Nephron progenitor cell (in vitro differentiated cells): ENCODE results near the gene ERLIN1.

Source experiments
- DNase-seq: peaks from one replicate; pipeline ENCODE4 v3.0.0; 2021
- H3K27ac Mint-ChIP-seq: 2 replicates; pipeline ENCODE4 v1.8.0; 2021; ENCODE audit warnings: mild to moderate bottlenecking, moderate library complexity, mixed read lengths
- H3K27me3 Mint-ChIP-seq: 2 replicates; pipeline ENCODE4 v1.8.0; 2021; ENCODE audit warnings: mild to moderate bottlenecking, low read depth, mixed read lengths; ENCODE audit not compliant: poor library complexity
- H3K36me3 Mint-ChIP-seq: 2 replicates; pipeline ENCODE4 v1.8.0; 2021; ENCODE audit warnings: low read depth, mixed read lengths
- H3K4me1 Mint-ChIP-seq: 2 replicates; pipeline ENCODE4 v1.8.0; 2021; ENCODE audit warnings: mixed read lengths
- H3K4me3 Mint-ChIP-seq: 2 replicates; pipeline ENCODE4 v1.8.0; 2021; ENCODE audit warnings: mild to moderate bottlenecking, moderate library complexity, mixed read lengths
- H3K9me3 Mint-ChIP-seq: 2 replicates; pipeline ENCODE4 v1.8.0; 2021; ENCODE audit warnings: mild to moderate bottlenecking, moderate library complexity, mixed read lengths
- TF ChIP-seq, protein P1 (sequence below): fragments of 200-600 bp; sonication (generic); IDR thresholded peaks from 2 replicates; pipeline ENCODE4 v1.5.0; 2021; ENCODE audit warnings: antibody characterized with exemption

Gene ERLIN1

DNA sequence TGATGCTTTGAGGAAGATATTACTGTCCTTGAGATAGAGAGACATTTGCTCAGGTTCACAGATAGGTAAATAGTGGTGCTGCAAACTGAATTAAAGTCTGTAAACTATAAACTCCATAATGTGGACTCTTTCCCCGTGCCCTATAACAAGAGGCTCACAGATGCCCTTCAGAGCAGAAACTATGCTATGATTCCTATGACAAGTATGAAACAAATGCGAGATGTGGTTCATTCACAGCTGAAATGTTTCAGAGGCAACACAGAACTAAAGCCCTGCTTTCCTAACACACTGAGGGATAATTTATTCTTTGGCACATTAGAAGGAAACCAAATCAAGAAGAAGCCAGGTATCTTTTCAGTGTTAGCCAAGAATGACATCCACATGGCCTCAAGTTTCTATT lies 30.2 kb upstream of the ERLIN1 start:
- TF ChIP-seq, protein P1, sequence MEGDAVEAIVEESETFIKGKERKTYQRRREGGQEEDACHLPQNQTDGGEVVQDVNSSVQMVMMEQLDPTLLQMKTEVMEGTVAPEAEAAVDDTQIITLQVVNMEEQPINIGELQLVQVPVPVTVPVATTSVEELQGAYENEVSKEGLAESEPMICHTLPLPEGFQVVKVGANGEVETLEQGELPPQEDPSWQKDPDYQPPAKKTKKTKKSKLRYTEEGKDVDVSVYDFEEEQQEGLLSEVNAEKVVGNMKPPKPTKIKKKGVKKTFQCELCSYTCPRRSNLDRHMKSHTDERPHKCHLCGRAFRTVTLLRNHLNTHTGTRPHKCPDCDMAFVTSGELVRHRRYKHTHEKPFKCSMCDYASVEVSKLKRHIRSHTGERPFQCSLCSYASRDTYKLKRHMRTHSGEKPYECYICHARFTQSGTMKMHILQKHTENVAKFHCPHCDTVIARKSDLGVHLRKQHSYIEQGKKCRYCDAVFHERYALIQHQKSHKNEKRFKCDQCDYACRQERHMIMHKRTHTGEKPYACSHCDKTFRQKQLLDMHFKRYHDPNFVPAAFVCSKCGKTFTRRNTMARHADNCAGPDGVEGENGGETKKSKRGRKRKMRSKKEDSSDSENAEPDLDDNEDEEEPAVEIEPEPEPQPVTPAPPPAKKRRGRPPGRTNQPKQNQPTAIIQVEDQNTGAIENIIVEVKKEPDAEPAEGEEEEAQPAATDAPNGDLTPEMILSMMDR: no peak
- H3K27ac Mint-ChIP-seq: no peak overlapping the region
- no peaks in the 10 kb centered on the region for H3K9me3 Mint-ChIP-seq
- no peaks in the 10 kb centered on the region for H3K27me3 Mint-ChIP-seq
- peaks cover 66% of the 10 kb centered on the region for H3K36me3 Mint-ChIP-seq
- no peak overlapping the region for H3K4me3 Mint-ChIP-seq
- no peak for DNase-seq
- no peaks in the 10 kb centered on the region for H3K4me1 Mint-ChIP-seq

DNA sequence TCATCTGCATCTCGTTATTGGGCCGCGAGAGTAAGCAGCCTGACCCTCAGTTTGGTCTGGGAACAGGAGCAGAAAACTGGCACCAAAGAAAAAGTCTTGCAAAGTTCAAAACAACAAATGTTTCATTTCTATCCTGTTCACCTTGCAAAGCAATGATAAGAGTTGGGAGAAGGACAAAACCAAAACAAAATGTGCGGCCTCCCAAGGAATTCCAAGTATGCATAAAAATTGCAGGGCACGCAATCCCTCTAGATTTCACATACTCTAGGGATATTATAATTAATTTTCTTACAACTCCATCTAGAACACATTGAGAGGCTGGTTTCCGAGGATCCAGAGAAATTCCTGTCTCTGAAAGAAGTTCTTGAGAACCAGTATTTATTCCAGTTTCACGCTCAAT lies 23.5 kb upstream of the ERLIN1 start:
- TF ChIP-seq, protein P1: no peak
- DNase-seq: no peak
- Mint-ChIP-seq H3K4me1 (no peaks in the 10 kb centered on the region), H3K36me3 (peaks cover 37% of the 10 kb centered on the region), H3K4me3 (no peak overlapping the region), H3K27ac (no peak overlapping the region), H3K27me3 (no peaks in the 10 kb centered on the region), H3K9me3 (no peaks in the 10 kb centered on the region)

DNA sequence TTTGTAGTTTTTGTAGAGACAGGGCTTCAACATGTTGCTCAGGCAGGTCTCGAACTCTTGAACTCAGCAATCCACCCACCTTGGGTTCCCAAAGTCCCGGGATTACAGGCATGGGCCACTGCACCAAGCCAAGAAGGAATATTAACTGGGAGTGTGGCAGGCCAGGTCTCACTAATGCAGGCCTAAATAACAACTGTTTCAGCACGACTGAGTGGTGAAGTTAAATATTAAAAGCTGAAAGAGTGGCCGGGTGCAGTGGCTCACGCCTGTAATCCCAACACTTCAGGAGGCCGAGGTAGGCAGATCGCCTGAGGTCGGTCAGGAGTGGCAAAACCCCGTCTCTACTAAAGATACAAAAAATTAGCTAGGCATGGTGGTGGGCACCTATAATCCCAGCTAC lies 22.4 kb upstream of the ERLIN1 start:
- TF ChIP-seq, protein P1: no peak
- no peak overlapping the region for H3K27ac Mint-ChIP-seq
- DNase-seq: no peak
- peaks cover 38% of the 10 kb centered on the region for H3K36me3 Mint-ChIP-seq
- H3K4me3 Mint-ChIP-seq: no peak overlapping the region
- no peaks in the 10 kb centered on the region for H3K27me3 Mint-ChIP-seq
- H3K4me1 Mint-ChIP-seq: no peaks in the 10 kb centered on the region
- no peaks in the 10 kb centered on the region for H3K9me3 Mint-ChIP-seq

- Mint-ChIP-seq H3K4me3 (no peak overlapping the region), H3K36me3 (peaks cover 40% of the 10 kb centered on the region)
Measured at GRCh38 chr10:100204370-100204769, 18.5 kb upstream of the ERLIN1 start.

GRCh38 chr10:100201549-100201948 lies 15.7 kb upstream of the ERLIN1 start:
- no peaks in the 10 kb centered on the region for H3K27me3 Mint-ChIP-seq
- TF ChIP-seq, protein P1: no peak
- H3K4me3 Mint-ChIP-seq: no peak overlapping the region
- H3K36me3 Mint-ChIP-seq: peaks cover 54% of the 10 kb centered on the region
- no peaks in the 10 kb centered on the region for H3K9me3 Mint-ChIP-seq
- DNase-seq: no peak
- H3K4me1 Mint-ChIP-seq: no peaks in the 10 kb centered on the region
- H3K27ac Mint-ChIP-seq: no peak overlapping the region

More at GRCh38 chr10:100204370-100204769, 18.5 kb upstream of the ERLIN1 start:
- TF ChIP-seq, protein P1: no peak
- Mint-ChIP-seq H3K9me3 (no peaks in the 10 kb centered on the region), H3K27ac (no peak overlapping the region), H3K4me1 (no peaks in the 10 kb centered on the region), H3K27me3 (no peaks in the 10 kb centered on the region)
- DNase-seq: no peak

GRCh38 chr10:100194711-100195110 lies 8.9 kb upstream of the ERLIN1 start:
- no peak overlapping the region for H3K27ac Mint-ChIP-seq
- no peaks in the 10 kb centered on the region for H3K9me3 Mint-ChIP-seq
- H3K4me1 Mint-ChIP-seq: no peaks in the 10 kb centered on the region
- DNase-seq: no peak
- no peak overlapping the region for H3K4me3 Mint-ChIP-seq
- H3K27me3 Mint-ChIP-seq: no peaks in the 10 kb centered on the region
- peaks cover 50% of the 10 kb centered on the region for H3K36me3 Mint-ChIP-seq
- TF ChIP-seq, protein P1: no peak
